ENCODE measurements around the gene ZNF488. TPM values are rescaled to one million over a fixed set of nuclear protein-coding genes. Genes with fewer than 3 reads are reported as not detected.

ZNF488 gene
- total and polyA plus RNA-seq, 2 donors (not counting 1 experiment from before 2014, with no cell fraction given): not detected

DNA sequence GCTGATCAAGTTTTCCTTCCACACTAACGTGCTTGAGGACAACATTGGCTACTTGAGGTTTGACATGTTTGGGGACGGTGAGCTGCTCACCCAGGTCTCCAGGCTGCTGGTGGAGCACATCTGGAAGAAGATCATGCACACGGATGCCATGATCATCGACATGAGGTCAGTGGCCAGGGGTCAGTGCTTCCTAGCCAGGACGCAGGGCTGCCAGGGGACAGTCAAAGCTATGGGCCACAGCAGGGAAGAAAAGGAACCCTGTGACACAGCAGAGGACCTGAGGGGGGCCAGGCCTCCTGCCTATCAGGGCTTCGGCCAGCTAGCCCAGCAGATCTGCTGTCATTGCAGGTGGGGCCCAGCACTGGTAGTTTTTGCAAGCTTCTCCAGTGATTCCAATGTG lies 30.7 kb downstream of the ZNF488 start:
- CTCF ChIA-PET: interaction anchor here (1.4 kb wide), 1 partner anchor 14 kb away, joined by 3 read pairs; no protein-coding TSS in a partner anchor
- Mint-ChIP-seq H3K27ac (no peak overlapping the region), H3K4me1 (no peaks in the 10 kb centered on the region)

More for the DNA sequence above, 30.7 kb downstream of the ZNF488 start:
- Histone ChIP-seq H3K4me1 (ENCODE audit: control insufficient read depth in 2 of 2, insufficient read depth in 2 of 2, low read length in 2 of 2) (no peaks in the 10 kb centered on the region), H3K9ac (ENCODE audit: low read length) (no peak overlapping the region), H3K9me3 (ENCODE audit: control extremely low read depth in 1 of 3, control insufficient read depth in 2 of 3, insufficient read depth in 1 of 3, low read length in 2 of 3) (no peaks in the 10 kb centered on the region), H3K4me2 (replicated peaks; ENCODE audit: low read depth, low read length, poor library complexity, severe bottlenecking) (no peak overlapping the region), H4K20me1 (ENCODE audit: control insufficient read depth, insufficient read depth, low read length, poor library complexity, severe bottlenecking) (no peaks in the 10 kb centered on the region), H2AFZ (ENCODE audit: insufficient read depth, low read depth, low read length, poor library complexity, severe bottlenecking) (no peak overlapping the region), H3K36me3 (replicated peaks in 1 of 2; ENCODE audit: control extremely low read depth in 1 of 2, control insufficient read depth in 1 of 2, extremely low read depth in 1 of 2, insufficient read depth in 2 of 2, low read length in 1 of 2) (no peaks in the 10 kb centered on the region), H3K27me3 (replicated peaks in 1 of 4; ENCODE audit: control extremely low read depth in 1 of 4, control insufficient read depth in 3 of 4, insufficient read depth in 4 of 4, low read length in 3 of 4) (no peaks in the 10 kb centered on the region), H3K4me3 (ENCODE audit: control extremely low read depth in 1 of 5, extremely low read depth in 1 of 5, insufficient read depth in 1 of 5, low read depth in 2 of 5, low read length in 4 of 5) (no peak overlapping the region), H3K79me2 (ENCODE audit: control insufficient read depth, insufficient read depth, low read length) (no peaks in the 10 kb centered on the region), H3K27ac (ENCODE audit: low read length in 2 of 2) (no peak overlapping the region)
- intact Hi-C loops (cut with micrococcal nuclease): no loop called here
- no peaks in the 10 kb centered on the region for H3K27me3 Mint-ChIP-seq
- POLR2A ChIA-PET: no interaction called here
- no peak for DNase-seq
- 97% methylated on average over 5 of the region's 6 CpGs for WGBS (ENCODE audit: insufficient coverage)
- H3K4me3 Mint-ChIP-seq: no peak overlapping the region
- ATAC-seq (ENCODE audit: low read depth): no peak
- H3K9me3 Mint-ChIP-seq (ENCODE audit: insufficient read depth): no peaks in the 10 kb centered on the region
- TF ChIP-seq CTCF (IDR thresholded peaks at IDR 0.05): no peak
- TF ChIP-seq EZH2 (IDR thresholded peaks at IDR 0.05; ENCODE audit: borderline replicate concordance, insufficient read depth, low read depth, low read length, poor library complexity, severe bottlenecking): no peak

All from B cell (primary cell).